Measurements from ENCODE around the gene FBXL15.
"Not testable (repeated sequence)": the region's sequence is repeated elsewhere in the genome, so short reads cannot be mapped to it uniquely, and the experiment has no call there.

Gene FBXL15

DNA sequence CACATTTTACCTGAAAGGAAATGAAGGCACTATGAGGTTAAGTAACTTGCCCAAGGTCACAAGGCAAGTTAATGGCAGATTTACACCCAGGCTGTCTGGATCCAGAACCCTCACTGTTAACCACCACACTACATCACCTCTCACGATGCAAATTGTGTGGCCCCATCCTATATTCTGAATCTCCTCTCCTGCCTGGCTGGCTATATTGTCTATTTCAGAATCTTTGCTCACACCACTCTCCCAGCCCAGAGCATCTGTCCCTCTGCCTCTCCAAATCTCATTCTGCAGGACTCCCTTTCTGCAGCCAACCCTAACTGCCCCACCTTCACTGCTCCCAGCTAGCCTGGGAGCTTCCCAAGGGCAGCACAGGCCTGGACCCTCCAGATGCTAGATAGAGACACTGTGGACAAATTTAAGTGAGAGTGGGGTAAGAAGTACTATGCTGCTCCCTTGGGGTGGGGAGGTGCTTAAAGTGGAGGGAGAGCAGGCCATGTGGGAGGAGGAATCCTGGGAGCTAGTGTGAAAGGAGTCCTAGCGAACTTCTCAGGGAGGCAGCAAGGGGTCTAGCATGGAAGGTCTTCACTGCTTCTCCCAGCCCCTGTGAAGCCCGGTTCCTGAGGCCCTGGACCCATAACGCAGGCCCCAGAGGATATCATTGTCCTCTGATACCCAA is 11.0 kb downstream of the FBXL15 start:
- DNase-seq (ENCODE audit: low read depth), result no peak

- peak; percentile 81 for DNase-seq (ENCODE audit: low read depth)
These were observed 11.7 kb downstream of the FBXL15 start, which contains the start of gene CUEDC2 for GRCh38 chr10:102432162-102432950. CUEDC2 (minus strand) TSS chr10:102432574; CDS start chr10:102425188, 7,386 bp downstream.

DNA sequence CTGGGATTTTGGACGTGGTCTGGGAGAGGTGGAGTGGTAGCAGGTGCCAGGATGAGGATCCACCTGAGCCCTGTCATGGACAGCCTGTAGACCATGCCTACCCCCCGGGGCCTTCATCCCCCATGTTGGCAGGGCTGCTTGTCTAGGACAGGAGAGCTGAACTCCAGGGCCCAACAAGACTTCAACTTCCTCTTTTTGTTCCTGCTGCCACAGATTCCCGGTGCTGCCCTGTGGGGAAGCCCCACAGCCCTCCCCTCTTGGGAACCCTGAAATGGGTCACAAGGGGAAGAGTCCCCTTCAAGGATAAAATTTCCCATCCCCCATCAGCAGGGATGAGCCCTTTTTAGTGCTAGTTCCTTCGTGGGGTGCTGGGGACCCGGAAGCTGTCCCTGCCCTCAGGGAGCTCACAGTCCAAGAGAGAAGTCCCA is 13.0 kb downstream of the FBXL15 start:
- DNase-seq (ENCODE audit: low read depth), result no peak

- no peak for DNase-seq (ENCODE audit: low read depth)
These were observed 13.9 kb downstream of the FBXL15 start for GRCh38 chr10:102434394-102435132.

DNA sequence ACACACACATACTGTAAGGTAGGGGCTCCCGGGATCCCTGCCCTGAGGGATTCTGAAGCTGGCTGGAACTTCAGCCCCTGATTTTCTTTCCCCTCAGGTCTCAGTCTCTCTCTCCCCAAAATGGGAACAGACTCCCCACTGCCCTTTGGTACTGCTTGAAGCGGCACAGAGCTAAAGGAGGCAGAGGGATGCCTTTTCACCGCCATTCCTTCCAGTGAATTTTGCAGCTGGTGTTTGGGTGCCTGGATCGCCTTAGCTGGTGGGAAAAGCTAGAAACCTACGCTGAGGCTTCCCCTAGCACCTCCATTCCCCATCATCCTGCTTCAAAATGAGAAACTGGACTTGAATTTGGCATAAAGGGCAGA is 14.5 kb downstream of the FBXL15 start:
- DNase-seq (ENCODE audit: low read depth), result no peak

DNA sequence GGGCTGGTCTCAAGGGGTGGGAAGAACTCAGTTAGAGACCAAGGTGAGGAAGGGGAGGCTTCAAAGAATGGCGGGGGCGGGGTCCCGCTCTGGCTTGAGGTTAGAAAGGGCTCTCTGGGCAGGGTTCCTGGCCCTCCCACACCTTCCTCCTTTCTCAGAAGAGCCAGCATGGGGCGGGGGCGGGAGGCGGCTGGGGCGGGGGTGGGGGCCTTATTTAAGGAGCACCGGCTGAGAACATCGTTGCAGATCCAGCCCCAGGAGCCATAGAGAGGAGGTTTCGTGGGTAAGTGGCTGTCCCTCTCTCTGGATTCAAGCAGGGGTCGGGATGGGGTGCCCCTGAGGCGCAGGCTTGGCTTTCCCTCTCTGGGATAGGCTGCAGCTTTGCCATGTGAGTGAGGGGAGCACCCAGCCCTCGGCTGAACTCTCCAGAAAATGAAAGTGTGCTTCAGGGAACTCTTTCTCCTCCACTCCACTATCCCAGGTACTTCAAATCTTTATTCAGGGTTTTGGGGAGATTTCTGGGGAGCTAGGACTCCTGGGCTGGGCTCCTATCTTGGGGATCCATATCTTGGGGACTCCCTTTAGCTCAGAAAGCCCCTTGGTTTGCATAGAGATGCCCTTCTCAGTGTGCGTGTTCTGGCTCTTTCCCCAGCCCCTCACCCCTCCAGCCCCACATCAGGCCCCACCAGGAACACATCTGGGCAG is 15.0 kb downstream of the FBXL15 start:
- no peak for DNase-seq (ENCODE audit: low read depth)

- DNase-seq (ENCODE audit: low read depth), result no peak
These were observed 15.7 kb downstream of the FBXL15 start for GRCh38 chr10:102436312-102436711.

DNA sequence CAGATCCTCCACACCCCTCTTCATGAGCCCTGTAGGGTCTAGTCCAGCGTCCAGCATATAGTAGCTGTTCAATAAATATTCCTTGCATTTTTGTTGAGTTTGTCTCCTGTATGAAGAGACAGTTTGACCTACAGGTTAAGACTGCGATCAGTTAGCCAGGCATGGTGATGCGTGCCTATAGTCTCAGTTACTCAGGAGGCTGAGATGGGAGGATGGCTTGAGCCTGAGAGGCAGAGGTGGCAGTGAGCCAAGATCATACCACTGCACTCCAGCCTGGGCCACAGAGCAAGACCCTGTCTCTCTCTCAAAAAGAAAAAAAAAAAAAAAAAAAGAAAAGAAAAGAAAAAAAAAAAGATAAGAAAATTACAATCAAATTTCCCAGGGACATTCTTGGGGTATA is 16.9 kb downstream of the FBXL15 start:
- no peak for DNase-seq (ENCODE audit: low read depth)

GRCh38 chr10:102438374-102438773 is 17.7 kb downstream of the FBXL15 start:
- DNase-seq (ENCODE audit: low read depth), result no peak

DNA sequence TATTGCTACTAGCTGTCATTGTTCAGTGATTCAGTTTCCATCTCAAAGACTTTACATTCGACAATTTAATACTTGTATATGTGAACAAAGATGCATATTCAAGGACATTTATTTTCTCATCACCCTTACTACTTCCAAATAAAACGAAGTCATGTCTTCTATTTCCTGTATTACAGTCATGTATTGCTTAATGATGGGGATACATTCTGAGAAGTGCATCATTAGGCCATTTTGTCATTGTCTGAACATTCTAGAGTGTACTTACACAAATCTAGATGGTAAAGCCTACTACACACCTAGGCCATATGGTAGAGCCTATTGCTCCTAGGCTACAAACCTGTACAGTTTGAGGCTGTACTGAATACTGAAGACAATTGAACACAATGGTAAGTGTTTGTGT is 24.2 kb downstream of the FBXL15 start:
- DNase-seq (ENCODE audit: low read depth), result no peak

DNA sequence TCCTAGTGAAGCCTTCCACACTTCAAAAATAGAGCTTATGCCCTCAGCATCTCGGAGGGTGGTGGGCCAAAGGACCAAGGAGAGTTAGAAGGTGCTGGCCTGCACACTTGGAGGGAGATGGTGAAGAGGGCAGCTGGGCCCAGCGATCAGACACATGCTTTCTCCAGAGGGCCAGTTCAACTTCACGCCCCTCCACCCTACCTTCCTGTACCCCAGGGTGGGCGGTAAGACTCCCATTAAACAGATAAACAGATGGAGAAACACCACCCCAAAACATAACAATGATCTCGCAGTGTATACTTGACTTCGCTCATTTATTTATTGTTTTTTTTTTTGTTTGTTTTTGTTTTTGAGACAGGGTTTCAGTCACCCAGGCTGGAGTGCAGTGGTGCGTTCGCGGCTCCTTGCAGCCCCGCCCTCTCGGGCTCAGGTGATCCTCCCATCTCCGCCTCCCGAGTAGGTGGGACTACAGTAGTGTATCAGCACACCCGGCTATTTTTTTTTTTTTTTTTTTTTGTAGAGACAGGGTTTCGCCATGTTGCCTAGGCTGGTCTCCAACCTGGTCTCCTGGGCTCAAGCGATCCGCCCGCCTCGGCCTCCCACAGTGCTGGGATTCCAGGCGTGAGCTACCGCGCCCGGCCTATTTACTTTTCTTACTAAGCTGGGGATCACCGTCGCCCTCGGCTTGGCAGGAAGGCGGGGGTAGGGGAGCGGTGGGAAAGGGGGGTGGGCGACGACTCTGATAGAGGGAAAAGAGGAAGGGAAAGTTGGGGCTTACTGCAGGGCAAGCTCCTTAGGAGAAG is 28.9 kb downstream of the FBXL15 start:
- DNase-seq (ENCODE audit: low read depth), result no peak

DNA sequence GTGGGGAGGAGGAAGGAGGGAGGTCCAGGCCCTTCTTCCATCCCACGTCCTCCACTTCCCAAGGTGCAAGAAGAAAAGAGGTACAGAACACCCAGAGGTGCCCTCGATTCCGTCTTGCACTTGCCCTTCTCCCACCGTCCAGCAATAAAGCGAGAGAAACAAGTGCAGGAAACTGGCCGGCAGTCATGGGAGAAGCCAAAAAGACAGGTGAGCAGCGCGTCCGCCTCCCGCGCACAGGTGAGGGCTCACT is 29.4 kb downstream of the FBXL15 start:
- no peak for DNase-seq (ENCODE audit: low read depth)

DNA sequence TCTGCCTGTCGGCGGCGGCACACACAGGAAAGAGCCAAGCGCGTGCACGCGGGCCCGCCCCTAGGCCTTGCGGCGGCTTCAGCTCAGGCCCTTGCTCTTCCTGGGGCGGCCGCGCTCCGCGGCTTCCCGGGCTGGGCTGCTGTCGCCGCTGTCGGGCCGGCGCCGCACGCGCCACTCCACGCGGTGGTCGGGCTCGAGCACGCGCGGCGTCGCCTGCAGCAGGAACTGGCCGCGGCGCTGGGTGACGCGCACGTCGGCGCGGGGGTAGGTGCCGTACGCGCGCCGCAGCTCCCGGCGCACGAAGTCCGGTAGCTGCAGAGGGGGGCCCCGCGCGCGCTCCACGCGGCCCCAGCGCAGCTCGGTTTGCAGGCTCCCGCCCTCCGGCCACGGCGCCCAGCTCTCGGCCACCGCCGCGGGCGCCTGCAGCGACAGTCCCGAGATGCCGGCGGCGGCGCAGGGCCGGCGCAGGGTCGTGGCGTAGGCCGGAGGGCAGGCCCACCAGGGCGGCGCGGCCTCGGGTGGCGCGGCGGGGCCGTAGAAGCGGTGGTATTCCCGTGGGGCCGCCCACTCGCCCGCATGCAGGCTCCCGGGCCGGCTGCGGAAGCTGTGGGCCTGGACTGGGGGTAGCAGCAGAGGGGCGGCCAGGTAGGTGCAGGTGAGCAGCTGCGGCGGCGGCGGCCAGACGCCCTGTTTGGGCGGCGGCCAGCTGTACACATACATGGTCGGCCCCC is 29.9 kb downstream of the FBXL15 start:
- DNase-seq (ENCODE audit: low read depth), result no peak

- DNase-seq (ENCODE audit: low read depth), result no peak
These were observed 30.7 kb downstream of the FBXL15 start, which contains the start of gene C10orf95 for GRCh38 chr10:102451105-102451969. C10orf95 (minus strand) TSS chr10:102451543; CDS start chr10:102451093, 450 bp downstream.

DNA sequence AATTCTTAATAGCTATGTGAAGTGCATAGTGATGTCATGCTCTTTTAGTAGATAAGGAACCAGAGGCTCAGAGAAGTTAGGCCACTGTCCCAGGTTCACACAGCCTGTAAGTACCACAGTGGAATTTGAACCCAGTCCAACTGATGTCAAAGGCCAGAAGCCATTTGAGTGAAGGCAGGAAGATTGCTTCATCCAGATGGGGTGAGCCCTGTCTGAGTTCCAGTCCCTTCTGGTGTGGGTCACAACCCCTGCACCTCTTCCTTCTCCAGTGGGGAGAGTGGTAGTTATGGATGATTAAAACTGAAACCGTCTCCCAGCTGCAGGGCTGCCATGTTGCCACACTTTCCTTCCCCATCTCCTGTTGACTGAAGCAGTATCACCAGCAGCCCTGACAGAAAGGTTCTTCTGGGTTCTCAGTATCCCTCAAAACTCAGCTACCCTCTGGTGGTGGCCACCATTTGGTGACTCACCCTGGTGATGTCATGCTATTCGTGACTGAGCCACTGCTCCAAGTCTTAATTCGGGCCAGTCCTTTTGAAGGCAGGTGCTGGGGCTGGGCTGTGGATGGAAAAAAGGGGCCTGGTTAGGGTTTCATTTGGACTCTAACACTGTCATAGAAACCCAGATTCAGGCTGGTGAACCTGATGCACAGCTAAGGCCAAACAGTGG is 32.2 kb downstream of the FBXL15 start:
- no peak for DNase-seq (ENCODE audit: low read depth)

DNA sequence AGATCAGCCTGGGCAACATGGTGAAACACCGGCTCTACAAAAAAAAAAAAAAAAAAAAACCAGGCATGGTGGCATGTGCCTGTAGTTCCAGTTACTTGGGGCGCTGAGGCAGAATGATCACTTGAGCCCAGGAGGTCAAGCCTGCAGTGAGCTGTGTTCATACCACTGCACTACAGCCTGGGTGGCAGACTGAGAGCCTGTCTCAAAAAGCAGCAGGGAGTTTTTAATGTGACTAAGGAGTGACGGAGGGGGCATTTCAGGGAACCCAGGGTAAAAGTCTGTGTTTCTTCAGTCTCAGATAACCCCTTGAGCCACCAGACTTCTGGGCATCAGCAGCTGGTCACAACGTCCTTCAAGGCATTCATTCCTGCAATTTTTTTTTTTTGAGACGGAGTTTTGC is 32.9 kb downstream of the FBXL15 start:
- DNase-seq (ENCODE audit: low read depth), result no peak

- DNase-seq (ENCODE audit: low read depth), result not testable (repeated sequence)
These were observed 34.2 kb downstream of the FBXL15 start for GRCh38 chr10:102454662-102455487.

- no peak for DNase-seq (ENCODE audit: low read depth)
These were observed 35.3 kb downstream of the FBXL15 start for GRCh38 chr10:102455893-102456471.

Measured in GM04503 (cell line).